LNCAP (cell line): Measurements from ENCODE around the gene PRR15.

Source experiments
- CTCF ChIP-seq: fragments of 450-650 bp; IDR thresholded peaks from 2 replicates; pipeline ENCODE4 v1.5.1; 2017; ENCODE audit warnings: mild to moderate bottlenecking

Gene PRR15

DNA sequence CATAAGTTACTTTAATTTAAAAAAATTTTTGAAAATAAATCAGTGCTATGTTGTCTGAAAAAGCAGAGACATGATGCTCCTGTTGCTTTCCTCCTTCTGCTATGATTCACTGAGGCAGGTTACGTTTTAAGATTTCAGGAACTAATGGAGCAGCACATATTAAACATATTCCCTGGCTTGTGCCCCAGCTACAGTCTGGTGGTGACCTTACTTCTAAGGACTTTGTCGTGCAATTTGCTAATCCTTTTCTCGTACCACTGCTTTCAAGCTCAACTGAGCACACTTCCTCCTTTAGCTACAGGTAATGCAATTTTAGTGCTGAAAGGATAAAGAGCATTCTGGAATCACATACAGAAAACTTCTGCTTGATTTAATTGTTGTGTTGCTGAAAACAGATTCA is 16.2 kb upstream of the PRR15 start:
- TF ChIP-seq CTCF, result no peak

GRCh38 chr7:29548823-29549222 is 14.8 kb upstream of the PRR15 start:
- TF ChIP-seq CTCF, result no peak

- no peak for TF ChIP-seq CTCF
Observed at GRCh38 chr7:29552392-29552791, 11.2 kb upstream of the PRR15 start.

GRCh38 chr7:29555061-29555460 is 8.6 kb upstream of the PRR15 start:
- TF ChIP-seq CTCF, result no peak

DNA sequence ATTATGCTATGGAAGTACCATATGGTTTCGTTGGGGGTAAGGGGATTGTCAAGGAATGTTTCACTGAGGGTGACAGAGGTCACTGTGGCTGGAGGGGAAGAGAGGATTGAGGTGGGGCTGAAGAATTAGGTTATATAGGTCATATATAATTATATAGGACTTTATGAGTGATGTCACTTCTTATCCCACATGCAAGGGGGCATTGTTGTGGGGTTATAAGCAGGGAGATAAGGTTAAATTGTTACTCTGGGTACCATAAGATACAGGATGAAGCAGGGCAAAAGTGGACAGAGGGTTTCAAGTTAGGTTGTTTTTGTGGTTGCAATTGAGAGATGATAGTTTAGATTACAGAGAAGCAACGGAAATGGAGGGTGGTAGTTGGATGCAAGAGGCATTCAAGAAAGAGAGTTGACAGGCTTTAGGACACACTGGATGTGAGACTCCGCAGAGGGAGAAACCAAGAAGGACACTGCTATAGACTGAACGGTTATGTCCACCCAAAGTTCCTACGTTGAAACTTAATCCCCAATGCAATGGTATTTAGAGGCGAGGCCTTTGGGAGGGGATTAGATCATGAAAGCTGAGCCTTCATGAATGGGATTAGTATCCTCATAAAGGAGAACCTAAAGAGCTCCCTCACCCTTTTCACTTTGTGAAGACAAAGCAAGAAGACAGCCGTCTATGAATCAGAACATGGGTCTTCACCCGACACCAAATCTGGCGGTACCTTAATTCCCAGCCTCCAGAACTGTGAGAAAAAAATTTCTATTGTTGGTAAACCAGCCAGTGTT is 7.0 kb upstream of the PRR15 start:
- no peak for TF ChIP-seq CTCF

DNA sequence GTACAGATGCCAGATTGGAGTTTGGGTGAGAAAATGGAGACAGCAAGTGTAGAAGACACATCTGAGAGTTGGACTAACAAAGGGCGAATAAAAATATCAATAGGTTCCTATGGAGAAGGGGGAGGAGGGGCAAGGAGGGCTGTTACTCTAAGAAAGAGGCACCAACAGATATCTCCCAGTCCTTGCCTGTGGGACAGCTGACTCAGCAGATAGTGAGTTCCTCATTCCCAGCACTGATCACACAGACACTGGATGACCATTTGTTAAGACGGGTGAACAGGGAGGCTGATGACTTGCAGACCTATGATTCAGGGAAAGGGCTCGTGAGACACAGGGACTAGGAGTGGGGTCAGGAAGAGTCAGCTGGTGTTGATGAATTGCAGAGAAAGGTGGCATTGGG is 5.7 kb upstream of the PRR15 start:
- TF ChIP-seq CTCF, result no peak

GRCh38 chr7:29561271-29561670 is 2.4 kb upstream of the PRR15 start:
- TF ChIP-seq CTCF, result no peak

- TF ChIP-seq CTCF, result no peak
Observed at GRCh38 chr7:29562307-29562706, 1.3 kb upstream of the PRR15 start.
